GM12878 (cell line): ENCODE data around the gene CCL4. TPM values are rescaled to one million over a fixed set of nuclear protein-coding genes. Genes with fewer than 3 reads are reported as not detected.

ENCODE experiments used
- CREM ChIP-seq: IDR thresholded peaks from 2 replicates; pipeline ENCODE4 v1.6.1; 2014; ENCODE audit warnings: antibody characterized with exemption, low read depth
- E2F4 ChIP-seq: IDR thresholded peaks from 2 replicates; pipeline ENCODE4 v1.6.1; 2012; ENCODE audit warnings: low read depth, low read length, improper control_type of control experiment
- FOS ChIP-seq: IDR thresholded peaks from 3 replicates; pipeline ENCODE4 v1.6.1; 2011; ENCODE audit warnings: borderline replicate concordance; ENCODE audit not compliant: insufficient read length; ENCODE audit errors: extremely low read depth
- IKZF1 ChIP-seq: fragments of 450-650 bp; conservative IDR thresholded peaks from 2 replicates; pipeline ENCODE4 v1.6.1; 2017; ENCODE audit warnings: antibody characterized with exemption, mild to moderate bottlenecking
- IKZF2 ChIP-seq, 2 experiments: fragments of 450-650 bp; IDR thresholded peaks; 2 replicates each; pipeline ENCODE4 v1.6.1; 2017; ENCODE audit warnings: mild to moderate bottlenecking in 2 of 2, moderate library complexity in 2 of 2
- IRF4 ChIP-seq: IDR thresholded peaks from 2 replicates; pipeline ENCODE4 v1.6.1; 2011; ENCODE audit warnings: low read depth, low read length
- JUNB ChIP-seq: IDR thresholded peaks from 2 replicates; pipeline ENCODE4 v1.6.1; 2016; ENCODE audit warnings: antibody characterized with exemption, mild to moderate bottlenecking
- NR2C1 ChIP-seq: fragments of 450-650 bp; IDR thresholded peaks from 2 replicates; pipeline ENCODE4 v1.6.1; 2017; ENCODE audit warnings: antibody characterized with exemption, mild to moderate bottlenecking, moderate library complexity
- NR2F1 ChIP-seq: fragments of 450-650 bp; conservative IDR thresholded peaks from 2 replicates; pipeline ENCODE4 v1.6.1; 2017; ENCODE audit warnings: mild to moderate bottlenecking
- NRF1 ChIP-seq: conservative IDR thresholded peaks from 2 replicates; pipeline ENCODE4 v1.6.1; 2011; ENCODE audit warnings: mild to moderate bottlenecking, low read depth, low read length, improper control_type of control experiment
- PBX3 ChIP-seq: IDR thresholded peaks from 2 replicates; pipeline ENCODE4 v1.6.1; 2011; ENCODE audit warnings: mild to moderate bottlenecking, low read depth, low read length, moderate library complexity; ENCODE audit not compliant: insufficient replicate concordance
- PML ChIP-seq: IDR thresholded peaks from 2 replicates; pipeline ENCODE4 v1.6.1; 2012; ENCODE audit warnings: low read length, inconsistent platforms
- SREBF2 ChIP-seq: IDR thresholded peaks from 2 replicates; pipeline ENCODE4 v1.6.1; 2012; ENCODE audit warnings: mild to moderate bottlenecking, low read length
- SUZ12 ChIP-seq: fragments of 200-600 bp; sonication (generic); IDR thresholded peaks from one replicate; pipeline ENCODE4 v1.6.1; 2018; ENCODE audit warnings: antibody characterized with exemption, mild to moderate bottlenecking; ENCODE audit not compliant: unreplicated experiment
- TARDBP ChIP-seq: IDR thresholded peaks from 2 replicates; pipeline ENCODE4 v1.6.1; 2016; ENCODE audit warnings: borderline replicate concordance
- ZNF207 ChIP-seq: fragments of 450-650 bp; IDR thresholded peaks from 2 replicates; pipeline ENCODE4 v1.6.1; 2014; ENCODE audit warnings: antibody characterized with exemption, mild to moderate bottlenecking, borderline replicate concordance
- polyA plus RNA-seq, 11 experiments: library from polyadenylated mRNA; depleted of rRNA in 4 of 11; unstranded in 6 of 11; stranded (reverse) in 5 of 11; fragments of >200 nt; fragmentation: Nextera tagmentation in 4 of 11; fragmentation: Illumina TruSeq in 1 of 11; extraction: Ambion mirVana in 4 of 11; extraction: Trizol in 1 of 11; gene quantifications; 1 replicate in 1 of 11; 2 replicates in 10 of 11; pipeline versions ENCODE4 v1.2.1 to v1.2.3, GENCODE V29; 2011 to 2016; ENCODE audit warnings: inconsistent platforms in 2 of 11, missing spikeins in 2 of 11, low read depth in 1 of 11
- total RNA-seq, 4 experiments: library from RNA; depleted of rRNA in 3 of 4; stranded (reverse); fragments of >200 nt in 3 of 4; fragmentation: Illumina TruSeq in 1 of 4; extraction: Trizol in 1 of 4; gene quantifications; 2 replicates each; pipeline versions ENCODE4 v1.2.1 to v1.2.3, GENCODE V29; 2013 to 2021
- TF ChIP-seq, protein P1 (sequence below): IDR thresholded peaks from 2 replicates; pipeline ENCODE4 v1.6.1; 2012; ENCODE audit warnings: low read depth, low read length, improper control_type of control experiment
- TF ChIP-seq, protein P2 (sequence below): fragments of 150-350 bp; IDR thresholded peaks from 2 replicates; pipeline ENCODE4 v1.6.1; 2016; ENCODE audit warnings: low read depth, low read length
- TF ChIP-seq, protein P3 (sequence below): fragments of 450-650 bp; formaldehyde crosslinking; IDR thresholded peaks from 2 replicates; pipeline ENCODE4 v1.5.0; 2022; ENCODE audit warnings: mild to moderate bottlenecking, missing genetic modification characterization

Gene CCL4
- total and polyA plus RNA-seq, 10 of the 15 experiments (the other 5 are each of a cell fraction or from before 2014, with no cell fraction given) = 18.7 to 741 (median 79.4) TPM

DNA sequence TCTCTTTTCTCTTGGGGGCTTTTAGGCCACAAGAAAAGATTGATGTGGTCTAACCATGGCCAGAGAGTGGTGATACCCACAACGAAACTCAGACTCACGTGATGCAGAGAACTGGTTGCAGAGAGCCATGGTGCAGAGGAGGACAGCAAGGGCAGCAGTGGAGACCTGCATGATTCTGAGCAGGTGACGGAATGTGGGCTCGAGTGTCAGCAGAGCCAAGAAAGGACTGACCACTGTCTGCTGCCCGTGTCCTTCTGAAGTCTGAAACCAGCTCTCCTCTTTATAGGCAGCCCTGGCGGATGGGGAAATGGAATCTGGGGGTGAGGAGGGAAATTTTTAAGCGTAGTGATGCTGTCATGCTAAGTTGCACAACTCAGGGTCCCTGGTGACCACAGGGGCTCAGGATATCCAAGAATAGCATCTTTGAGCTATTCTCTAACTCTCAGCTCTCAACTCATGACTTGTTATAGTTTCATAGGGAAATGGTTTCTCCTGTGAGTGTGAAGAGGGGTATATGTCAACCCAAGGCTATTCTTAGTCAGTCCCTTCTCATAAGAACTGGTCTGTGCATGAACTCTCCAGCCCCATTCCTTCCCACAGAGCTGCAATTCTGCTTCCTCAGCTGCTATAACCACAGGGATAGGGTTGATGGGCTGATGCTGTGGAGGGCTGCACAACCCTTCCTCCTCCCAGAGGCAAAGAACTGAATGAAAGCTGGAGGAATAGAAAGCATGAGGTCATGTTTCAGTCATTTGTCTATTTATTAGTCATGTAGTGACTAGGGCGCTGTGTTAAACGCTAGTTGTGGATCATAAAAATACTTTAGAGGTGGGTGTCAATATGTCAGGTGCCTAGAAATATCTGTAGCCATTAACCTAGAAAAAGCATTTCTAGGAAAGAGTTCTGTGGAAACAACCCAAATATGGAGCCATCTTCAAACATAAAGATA is 13.5 kb upstream of the CCL4 start, which contains the start of gene CCL3 (continued):
- TF ChIP-seq PBX3 = no peak
- TF ChIP-seq IRF4 = peak; percentile 94
- 0 out of 2 replicates have a peak, but pooled peaks have one; percentile 20 for TF ChIP-seq TARDBP
- TF ChIP-seq, protein P1, sequence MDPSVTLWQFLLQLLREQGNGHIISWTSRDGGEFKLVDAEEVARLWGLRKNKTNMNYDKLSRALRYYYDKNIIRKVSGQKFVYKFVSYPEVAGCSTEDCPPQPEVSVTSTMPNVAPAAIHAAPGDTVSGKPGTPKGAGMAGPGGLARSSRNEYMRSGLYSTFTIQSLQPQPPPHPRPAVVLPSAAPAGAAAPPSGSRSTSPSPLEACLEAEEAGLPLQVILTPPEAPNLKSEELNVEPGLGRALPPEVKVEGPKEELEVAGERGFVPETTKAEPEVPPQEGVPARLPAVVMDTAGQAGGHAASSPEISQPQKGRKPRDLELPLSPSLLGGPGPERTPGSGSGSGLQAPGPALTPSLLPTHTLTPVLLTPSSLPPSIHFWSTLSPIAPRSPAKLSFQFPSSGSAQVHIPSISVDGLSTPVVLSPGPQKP = no peak; the same call in 1 of the 2 replicates
- peak; percentile 99 for TF ChIP-seq JUNB
- peak; percentile 99 for TF ChIP-seq IKZF1
- TF ChIP-seq SUZ12 = no peak
- TF ChIP-seq NRF1 = no peak
- peak; percentile 87 for TF ChIP-seq CREM
- TF ChIP-seq SREBF2 = no peak
- TF ChIP-seq NR2C1 = no peak
- TF ChIP-seq FOS = no peak
- TF ChIP-seq, protein P2, sequence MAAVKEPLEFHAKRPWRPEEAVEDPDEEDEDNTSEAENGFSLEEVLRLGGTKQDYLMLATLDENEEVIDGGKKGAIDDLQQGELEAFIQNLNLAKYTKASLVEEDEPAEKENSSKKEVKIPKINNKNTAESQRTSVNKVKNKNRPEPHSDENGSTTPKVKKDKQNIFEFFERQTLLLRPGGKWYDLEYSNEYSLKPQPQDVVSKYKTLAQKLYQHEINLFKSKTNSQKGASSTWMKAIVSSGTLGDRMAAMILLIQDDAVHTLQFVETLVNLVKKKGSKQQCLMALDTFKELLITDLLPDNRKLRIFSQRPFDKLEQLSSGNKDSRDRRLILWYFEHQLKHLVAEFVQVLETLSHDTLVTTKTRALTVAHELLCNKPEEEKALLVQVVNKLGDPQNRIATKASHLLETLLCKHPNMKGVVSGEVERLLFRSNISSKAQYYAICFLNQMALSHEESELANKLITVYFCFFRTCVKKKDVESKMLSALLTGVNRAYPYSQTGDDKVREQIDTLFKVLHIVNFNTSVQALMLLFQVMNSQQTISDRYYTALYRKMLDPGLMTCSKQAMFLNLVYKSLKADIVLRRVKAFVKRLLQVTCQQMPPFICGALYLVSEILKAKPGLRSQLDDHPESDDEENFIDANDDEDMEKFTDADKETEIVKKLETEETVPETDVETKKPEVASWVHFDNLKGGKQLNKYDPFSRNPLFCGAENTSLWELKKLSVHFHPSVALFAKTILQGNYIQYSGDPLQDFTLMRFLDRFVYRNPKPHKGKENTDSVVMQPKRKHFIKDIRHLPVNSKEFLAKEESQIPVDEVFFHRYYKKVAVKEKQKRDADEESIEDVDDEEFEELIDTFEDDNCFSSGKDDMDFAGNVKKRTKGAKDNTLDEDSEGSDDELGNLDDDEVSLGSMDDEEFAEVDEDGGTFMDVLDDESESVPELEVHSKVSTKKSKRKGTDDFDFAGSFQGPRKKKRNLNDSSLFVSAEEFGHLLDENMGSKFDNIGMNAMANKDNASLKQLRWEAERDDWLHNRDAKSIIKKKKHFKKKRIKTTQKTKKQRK = no peak
- TF ChIP-seq, protein P3, sequence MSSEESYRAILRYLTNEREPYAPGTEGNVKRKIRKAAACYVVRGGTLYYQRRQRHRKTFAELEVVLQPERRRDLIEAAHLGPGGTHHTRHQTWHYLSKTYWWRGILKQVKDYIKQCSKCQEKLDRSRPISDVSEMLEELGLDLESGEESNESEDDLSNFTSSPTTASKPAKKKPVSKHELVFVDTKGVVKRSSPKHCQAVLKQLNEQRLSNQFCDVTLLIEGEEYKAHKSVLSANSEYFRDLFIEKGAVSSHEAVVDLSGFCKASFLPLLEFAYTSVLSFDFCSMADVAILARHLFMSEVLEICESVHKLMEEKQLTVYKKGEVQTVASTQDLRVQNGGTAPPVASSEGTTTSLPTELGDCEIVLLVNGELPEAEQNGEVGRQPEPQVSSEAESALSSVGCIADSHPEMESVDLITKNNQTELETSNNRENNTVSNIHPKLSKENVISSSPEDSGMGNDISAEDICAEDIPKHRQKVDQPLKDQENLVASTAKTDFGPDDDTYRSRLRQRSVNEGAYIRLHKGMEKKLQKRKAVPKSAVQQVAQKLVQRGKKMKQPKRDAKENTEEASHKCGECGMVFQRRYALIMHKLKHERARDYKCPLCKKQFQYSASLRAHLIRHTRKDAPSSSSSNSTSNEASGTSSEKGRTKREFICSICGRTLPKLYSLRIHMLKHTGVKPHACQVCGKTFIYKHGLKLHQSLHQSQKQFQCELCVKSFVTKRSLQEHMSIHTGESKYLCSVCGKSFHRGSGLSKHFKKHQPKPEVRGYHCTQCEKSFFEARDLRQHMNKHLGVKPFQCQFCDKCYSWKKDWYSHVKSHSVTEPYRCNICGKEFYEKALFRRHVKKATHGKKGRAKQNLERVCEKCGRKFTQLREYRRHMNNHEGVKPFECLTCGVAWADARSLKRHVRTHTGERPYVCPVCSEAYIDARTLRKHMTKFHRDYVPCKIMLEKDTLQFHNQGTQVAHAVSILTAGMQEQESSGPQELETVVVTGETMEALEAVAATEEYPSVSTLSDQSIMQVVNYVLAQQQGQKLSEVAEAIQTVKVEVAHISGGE (CRISPR knock-in tag) = no peak
- TF ChIP-seq ZNF207 = peak; percentile 95
- no peak for TF ChIP-seq E2F4
- peak; percentile 90 for TF ChIP-seq NR2F1
- peak; percentile 100 for TF ChIP-seq IKZF2 (IDR thresholded peaks at IDR 0.05)
- peak; percentile 97 for TF ChIP-seq PML
